Activated gamma-delta T cell treated with Interleukin-2 at 50 U/mL for 16 hours (primary cell): ENCODE results near the gene SNTB2.

Source experiments
- DNase-seq: peaks from one replicate; pipeline ENCODE4 v3.0.0-alpha.2; 2020

The SNTB2 gene

DNA sequence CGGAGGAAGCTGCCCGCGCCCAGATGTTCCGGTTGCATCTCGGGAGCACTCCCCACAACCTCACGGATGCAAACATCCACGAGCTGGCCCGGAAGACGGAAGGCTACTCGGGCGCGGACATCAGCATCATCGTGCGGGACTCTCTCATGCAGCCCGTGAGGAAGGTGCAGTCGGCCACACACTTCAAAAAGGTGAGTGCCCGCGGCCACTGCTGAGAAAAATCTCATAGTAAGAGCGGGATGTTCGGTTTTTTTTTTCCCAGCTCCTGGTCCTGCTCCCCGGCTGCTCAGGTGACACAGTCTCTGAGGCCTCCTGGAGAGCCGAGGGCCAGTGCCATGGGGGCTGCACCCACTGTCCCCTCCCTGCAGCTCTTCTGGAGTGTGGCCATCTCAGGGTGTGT lies 134.1 kb downstream of the SNTB2 start:
- DNase-seq = no peak

DNA sequence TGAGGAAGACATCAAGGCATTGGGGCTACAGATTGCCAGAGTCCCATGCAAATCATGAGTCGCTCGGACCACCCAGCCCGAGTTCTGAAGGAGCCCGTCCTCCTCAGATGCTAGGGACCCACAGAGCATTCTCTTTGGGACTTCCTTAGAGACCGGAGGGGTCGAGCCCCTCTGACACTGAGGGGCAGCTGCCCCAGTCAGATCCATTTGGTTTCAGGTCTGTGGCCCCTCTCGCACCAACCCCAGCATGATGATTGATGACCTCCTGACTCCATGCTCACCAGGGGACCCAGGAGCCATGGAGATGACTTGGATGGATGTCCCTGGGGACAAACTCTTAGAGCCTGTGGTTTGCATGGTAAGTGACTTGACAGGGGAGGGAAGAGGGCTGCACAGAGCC lies 135.4 kb downstream of the SNTB2 start:
- no peak for DNase-seq

- DNase-seq = no peak
These were observed 136.5 kb downstream of the SNTB2 start for GRCh38 chr16:69323415-69323814.

GRCh38 chr16:69324013-69324531 lies 137.1 kb downstream of the SNTB2 start:
- no peak for DNase-seq

DNA sequence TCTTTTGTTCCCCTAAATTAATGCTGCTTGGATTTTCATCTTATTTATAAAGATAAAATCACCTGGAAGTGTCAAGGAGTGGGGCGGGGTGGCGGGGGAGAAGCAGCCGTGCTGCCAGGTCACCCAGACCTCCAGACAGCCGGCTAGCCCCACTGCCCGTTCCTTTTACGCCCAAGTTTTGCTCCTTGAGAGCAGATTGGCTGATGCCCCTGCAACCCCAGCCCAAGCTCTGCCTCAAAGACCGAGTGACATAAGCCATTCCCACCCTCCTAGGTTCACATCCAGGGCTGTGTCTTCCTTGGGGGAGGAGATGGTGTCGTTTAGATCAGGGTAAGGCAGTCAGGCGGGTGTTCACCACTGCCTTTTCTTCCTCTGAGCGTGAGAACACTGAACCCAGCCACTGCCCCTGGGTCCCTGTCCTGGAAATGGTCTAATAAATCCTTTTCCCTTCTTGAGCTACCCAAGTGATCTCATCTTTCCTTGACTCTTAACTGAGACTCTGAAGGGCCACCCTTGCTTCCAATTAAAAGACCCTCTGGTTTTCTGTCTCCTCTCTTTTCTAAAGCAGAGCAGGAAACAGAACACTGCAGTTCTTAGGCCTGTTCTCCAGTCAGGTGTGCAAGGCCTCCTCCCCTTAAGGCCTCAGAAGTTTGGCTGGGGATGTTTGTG lies 137.8 kb downstream of the SNTB2 start:
- DNase-seq = no peak

DNA sequence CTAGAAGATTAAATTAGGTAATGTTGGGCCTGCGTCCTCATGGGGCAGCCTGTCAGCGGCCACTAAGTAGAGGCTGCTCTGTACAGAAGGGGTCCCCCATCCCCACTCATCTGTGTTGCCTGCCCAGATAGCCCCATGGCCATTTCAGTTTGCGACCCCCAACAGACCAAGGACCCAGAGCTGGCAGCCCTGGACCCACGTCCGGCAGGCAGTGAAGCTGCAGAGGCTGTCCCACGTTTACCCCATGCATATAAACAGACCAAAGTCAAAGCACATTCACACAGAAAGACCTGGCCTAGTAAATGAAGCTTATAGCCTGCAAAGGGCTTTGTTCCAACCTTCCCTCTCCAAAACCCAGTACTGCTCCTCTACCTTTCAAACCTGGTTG lies 138.8 kb downstream of the SNTB2 start:
- no peak for DNase-seq

DNA sequence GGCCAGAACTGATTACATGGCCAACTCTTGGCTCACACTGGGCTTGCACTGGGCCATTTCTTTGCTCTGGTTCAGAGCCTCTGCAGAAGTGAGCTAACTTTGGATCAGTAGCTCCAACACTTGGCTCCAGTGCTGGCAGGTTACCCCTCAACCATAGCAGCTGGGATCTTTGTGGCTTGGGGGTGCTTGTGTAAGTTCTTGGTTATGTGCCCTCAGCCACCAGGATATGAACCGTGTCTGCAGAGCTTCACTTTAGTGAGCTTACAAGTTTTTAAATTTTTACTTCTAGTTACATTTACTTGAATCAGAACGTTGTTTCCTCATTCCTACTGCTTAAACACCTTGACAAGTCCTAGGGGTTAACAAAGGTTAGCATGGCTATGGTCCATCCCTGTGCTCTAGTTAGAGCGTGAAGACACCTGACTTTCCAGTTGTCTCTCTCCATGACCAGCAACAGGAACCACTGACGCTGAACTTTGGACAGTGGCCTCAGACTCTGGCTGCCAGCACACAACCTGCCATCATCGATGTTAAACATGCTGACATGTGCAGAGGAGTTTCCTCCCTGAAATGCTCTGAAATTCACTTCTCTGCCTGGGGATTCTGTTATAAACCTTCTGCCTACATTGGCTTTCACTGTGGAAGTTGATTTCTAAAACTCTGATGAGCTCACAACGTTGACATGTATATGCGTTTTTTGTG lies 139.4 kb downstream of the SNTB2 start:
- no peak for DNase-seq

DNA sequence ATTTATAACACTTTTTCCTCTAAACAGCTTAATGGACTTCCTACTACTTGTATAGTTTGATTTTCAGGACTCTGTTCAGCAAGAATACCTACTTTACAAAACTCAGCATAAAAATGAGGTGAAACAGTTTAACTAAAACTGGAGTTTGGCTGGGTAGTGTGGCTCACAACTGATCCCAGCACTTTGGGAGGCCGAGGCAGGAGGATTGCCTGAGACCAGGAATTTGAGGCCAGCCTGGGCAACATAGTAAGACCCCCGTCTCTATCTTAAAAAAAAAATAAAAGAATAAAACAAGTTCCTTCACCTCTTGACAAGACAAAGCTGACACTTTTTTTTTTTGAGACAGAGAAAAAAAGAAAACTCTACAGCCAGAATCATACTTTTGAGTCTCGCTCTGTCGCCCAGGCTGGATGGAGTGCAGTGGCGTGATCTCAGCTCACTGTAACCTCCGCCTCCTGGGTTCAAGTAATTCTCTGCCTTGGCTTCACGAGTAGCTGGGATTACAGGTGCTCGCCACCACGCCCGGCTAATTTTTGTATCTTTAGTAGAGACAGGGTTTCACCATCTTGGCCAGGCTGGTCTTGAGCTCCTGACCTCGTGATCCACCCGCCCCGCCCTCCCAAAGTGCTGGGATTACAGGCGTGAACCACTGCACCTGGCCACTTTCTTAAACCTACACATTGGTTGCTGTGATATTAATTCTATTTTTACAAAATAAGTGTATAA lies 140.8 kb downstream of the SNTB2 start:
- no peak for DNase-seq

DNA sequence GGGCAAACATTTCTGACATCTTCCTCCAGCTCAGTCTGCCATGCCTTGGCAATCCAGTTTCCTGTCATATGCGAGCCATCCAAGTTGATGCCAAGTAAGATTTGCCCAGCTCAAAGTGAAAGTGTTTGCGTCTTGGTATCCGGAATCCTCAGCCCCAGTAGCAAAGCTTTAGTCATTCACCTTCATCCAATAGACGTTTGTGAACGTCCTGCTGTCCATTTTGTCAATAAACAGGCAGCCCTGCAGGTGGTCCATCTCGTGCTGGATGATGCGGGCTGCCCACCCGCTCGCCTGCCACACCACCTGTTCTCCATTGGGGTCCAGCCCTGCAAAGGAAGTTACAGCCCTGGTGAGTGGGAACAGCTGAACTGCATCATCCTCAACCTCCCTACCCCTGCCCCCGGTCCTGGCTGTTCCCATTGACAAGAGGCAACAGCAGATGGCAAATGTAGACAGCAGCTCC lies 141.9 kb downstream of the SNTB2 start:
- no peak for DNase-seq

DNA sequence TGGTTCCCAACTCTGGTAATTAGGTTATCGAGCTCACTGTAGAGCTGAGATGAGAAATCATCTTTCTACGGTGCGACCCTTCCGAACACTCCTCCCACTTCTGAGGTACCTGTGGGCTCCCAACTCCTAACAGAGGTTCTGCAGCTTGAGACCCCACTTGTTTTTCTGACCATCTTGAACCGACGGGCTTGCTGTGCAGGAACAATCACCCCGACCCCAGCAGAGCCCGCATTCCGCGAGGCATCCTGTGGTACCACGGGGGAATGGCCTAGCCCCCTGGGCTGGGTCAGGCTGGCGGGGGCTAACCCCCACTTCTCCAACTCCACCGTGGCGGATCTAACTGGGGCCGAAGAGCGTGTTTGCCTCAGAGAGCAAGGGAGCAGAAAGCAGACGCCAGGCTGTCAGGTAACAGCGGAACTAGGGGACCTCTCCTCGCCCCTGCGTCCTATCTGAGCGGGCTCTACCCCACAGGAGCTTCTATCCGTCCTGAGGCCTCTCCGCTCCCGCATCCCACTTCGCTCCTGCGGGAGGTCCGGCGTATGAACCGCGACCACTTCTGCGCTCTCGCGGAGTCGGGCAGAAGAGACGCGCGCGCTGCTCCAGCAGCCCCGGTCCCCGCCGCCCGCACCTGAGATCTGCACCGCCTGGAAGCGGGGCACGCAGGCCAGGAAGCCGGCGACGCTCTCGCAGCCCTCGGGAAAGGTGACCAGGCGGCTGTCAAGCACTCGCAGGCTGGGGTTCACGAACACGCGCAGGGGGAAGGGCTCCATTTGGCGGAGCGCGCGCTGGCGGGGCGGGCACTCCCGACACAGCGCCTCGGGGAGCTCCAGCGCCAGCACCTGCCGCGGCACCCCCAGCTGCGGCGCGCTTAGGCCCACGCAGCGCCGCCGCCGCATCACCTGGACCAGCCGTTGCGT lies 142.7 kb downstream of the SNTB2 start:
- peak; percentile 35 for DNase-seq

DNA sequence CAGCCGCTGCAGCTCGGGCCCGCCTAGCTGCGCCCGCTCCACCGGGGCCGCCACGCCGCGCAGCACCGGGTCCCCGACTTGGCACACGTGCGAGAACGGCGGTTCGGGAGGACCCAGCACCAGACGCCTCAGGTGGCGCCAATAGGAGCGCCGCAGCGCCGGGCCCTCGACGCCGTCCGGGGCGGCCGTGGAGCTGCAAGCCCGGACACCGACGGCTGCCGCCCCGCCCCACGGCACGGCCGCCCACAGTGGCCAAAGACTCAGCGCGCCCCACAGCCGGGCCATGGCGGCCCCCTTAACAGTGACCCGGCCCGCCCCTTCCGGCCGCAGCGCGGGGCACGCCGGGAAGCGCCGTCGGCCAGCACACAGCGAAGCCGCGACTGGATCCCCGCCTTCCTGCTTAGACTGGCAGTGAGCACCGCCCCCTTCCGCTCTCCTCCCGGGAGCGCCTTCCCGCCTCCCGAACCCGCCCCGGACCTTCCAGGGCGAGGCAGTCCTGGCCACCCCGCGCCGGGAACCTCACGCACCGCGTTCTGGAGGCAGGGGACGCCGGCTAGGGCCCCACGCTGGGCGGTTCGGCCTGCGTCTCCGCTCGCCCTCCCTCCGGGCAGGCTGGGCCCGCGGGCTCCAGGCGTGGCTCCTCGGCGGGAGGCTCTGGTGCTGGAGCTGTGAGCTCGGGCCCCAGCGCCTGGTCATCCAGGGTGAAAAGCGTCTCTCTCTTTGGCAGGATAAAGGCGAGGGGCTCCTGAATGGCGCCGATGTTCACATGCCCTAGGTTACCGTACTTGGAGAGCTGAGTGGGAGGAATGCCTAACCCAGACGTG lies 143.5 kb downstream of the SNTB2 start, which contains the start of gene PDF:
PDF (minus strand) TSS at position 303 of the 824 bp plus-strand sequence; CDS start at position 285, 18 bp downstream.
- peak; percentile 79 for DNase-seq

DNA sequence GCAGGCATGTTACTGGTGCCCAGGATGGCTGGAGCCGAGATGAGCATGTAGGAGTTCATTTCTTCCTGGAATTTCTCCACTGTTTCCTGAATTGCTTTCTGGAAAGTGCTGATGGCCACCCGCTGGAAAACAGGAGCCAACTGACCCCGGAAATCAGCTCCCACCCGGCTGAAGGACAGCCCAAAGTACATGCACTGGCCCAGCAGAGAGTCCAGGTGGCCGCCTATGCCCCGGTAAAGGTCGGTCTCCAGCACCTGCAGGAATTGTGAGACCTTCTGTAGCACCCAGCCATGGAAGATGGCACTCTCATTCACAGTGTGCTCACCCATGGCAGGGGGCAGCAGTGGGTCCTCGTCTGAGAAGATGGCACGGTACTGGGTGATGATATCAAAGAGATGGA lies 147.7 kb downstream of the SNTB2 start:
- no peak for DNase-seq

DNA sequence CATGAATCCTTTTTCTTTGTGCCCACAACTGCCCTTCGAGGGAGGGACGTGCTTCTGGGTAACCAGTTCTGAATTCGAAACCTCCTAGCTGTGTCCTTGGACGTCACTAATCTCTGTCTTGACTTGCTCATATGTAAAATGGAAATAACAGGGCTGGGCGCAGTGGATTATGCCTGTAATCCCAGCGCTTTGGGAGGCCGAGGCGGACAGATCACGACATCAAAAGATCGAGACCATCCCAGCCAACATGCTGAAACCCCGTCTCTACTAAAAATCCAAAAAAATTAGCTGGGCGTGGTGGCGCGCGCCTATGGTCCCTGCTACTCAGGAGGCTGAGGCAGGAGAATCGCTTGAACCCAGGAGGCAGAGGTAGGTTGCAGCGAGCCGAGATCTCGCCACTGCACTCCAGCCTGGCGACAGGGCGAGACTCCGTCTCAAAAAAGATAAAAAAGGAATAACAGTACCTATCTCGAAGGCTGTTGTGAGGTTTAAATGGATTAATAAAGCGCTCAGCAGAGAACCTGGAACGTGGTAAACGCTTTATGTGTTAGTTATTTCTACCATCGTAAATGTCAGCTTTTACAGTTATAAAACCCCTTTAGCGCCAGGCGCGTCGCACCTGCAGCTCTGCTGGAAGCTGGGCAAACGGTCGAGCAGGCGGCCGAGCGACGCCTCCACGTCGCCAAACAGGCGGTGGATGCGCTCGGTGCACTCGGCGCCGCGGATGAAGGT lies 151.8 kb downstream of the SNTB2 start:
- no peak for DNase-seq

- DNase-seq = peak; percentile 91
These were observed 152.5 kb downstream of the SNTB2 start, which contains the start of the genes COG8 and NIP7 for GRCh38 chr16:69339289-69340094. COG8 (minus strand) TSS chr16:69339564; CDS start chr16:69339552, 12 bp downstream. NIP7 (plus strand) TSS chr16:69339772; CDS start chr16:69339830, 58 bp downstream.

- DNase-seq = no peak
These were observed 153.2 kb downstream of the SNTB2 start for GRCh38 chr16:69340095-69340644.

GRCh38 chr16:69344171-69344570 lies 157.2 kb downstream of the SNTB2 start:
- no peak for DNase-seq

- no peak for DNase-seq
These were observed 159.0 kb downstream of the SNTB2 start for GRCh38 chr16:69345923-69346322.

DNA sequence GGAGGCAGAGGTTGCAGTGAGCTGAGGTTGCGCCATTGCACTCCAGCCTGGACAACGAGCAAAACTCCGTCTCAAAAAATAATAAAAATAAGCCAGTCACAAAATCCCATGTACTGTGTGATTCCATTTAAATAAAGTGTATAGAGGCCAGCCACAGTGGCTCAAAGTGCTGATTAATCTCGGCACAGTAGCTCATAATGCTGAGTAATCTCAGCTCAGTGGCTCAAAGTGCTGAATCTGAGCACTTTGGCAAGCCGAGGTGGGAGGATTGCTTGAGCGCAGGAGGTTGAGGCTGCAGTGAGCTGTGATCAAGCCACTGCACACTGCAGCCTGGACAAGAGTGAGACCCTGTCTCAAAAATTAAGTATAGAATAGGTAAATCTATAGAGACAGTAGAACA lies 159.7 kb downstream of the SNTB2 start:
- DNase-seq = no peak

- DNase-seq = no peak
These were observed 161.3 kb downstream of the SNTB2 start for GRCh38 chr16:69348222-69348621.
